DMS53 treated with DMSO at 0.1 percent for 48 hours (cell line): Measurements from ENCODE around the gene MLYCD.

Experiments used
- DNase-seq: peaks from one replicate; lab custom pipeline; 2025; ENCODE audit not compliant: unreplicated experiment; lab: John Stamatoyannopoulos, UW

Gene MLYCD

DNA sequence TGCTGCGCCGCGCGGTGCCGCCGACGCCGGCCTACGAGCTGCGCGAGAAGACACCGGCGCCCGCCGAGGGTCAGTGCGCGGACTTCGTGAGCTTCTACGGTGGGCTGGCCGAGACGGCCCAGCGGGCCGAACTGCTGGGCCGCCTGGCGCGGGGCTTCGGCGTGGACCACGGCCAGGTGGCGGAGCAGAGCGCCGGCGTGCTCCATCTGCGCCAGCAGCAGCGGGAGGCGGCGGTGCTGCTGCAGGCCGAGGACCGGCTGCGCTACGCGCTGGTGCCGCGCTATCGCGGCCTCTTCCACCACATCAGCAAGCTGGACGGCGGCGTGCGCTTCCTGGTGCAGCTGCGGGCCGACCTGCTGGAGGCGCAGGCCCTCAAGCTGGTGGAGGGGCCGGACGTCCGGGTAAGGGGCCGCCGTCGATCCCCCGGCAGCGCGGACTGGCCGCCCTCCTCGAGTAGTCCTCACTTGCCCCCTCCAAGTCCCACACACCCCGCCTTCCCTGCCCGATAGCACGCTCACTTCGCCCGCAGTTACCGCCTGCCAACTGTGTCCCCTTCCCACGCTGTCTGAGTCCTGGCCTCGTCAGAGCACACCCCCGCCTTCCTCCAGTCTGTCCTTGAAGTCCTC lies 470 bp downstream of the MLYCD start:
- DNase-seq: peak; percentile 19

DNA sequence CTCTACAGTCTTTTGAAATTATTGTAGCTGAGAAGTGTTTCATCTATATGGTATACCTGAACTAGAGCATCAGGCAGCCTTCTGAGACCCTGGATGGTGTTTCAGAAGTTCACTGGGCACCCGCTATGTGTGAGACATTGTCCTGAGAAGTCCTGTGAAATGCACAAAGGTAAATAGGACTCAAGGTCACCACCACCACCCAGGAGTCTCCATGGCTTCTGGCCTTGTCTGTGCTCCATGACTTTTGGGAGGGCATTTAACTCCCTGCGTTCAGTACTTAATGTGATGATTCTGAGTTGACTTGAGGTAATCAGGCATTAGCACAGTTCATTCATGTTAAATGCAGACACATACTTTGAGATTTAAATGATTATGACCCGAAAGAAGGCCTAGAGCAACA lies 1.1 kb downstream of the MLYCD start:
- no peak for DNase-seq

DNA sequence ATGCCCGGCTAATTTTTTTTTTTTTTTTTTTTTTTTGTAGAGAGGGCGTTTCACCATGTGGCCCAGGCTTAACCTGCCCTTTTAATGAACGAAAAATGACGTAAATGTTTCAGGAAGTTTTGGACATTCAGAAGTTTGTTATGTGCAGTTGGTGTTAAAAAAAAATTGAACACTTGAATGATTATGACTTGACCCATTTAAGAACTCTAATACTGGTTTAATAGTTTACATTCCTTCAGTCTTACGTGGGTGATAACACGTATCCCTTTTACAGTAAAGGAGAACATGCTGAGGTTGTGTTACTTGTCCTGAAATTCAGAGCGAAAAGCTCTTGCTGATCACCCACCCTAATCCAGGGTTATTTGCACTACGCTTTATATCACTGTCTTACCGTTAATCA lies 1.7 kb downstream of the MLYCD start:
- DNase-seq: no peak

DNA sequence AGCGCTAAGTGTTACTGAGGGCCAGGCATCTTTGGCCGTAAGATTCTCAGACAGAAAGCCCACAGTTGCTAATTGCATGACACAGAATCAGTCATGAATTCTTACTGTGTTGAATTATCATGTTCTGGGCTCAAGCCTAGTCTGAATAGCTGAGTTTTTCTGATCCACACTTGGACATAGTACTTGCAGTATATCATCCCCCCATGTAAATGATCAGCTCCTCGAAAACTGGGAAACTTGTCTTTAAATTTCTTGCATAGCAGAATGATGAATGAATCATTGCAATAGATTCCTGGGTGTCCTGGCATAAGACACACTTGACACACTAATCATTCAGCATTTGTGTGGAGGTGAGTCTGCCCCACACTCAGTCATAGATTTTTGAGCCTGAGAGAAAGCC lies 2.2 kb downstream of the MLYCD start:
- DNase-seq: no peak

DNA sequence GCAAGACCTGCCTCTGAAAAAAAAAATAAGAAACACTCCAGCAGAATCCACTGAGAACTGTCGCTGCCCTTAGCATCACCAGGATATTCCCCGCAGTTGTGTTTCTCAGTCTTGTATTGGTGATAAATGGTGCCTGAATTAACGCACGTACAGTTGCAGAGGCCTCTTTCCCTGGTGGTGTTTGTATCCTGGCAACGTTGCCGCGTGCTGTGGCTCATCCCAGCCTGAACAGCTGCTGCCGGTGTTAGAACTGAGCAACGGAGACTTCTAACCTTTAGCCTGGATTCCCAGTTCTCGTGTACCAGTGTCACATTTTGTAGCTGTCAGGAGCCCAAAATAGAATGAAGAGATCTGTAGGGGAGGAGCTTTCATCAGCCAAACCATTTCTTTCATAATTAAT lies 4.8 kb downstream of the MLYCD start:
- DNase-seq: no peak

DNA sequence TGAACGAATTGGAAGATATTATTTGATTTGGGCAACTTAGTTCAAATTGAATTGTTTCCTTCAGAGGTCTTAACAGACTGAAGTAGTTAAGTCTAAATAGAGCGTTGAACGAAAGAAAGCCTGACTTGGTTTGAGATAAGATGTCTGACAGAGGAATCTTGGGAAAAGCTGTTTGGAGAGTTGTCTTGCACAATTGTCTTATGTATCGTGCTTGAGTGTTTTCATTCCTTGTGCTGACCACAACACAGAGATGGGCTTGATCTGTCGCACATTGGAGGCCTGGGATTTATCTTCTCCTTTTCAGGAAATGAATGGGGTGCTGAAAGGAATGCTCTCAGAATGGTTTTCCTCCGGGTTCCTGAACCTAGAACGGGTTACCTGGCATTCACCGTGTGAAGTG lies 7.8 kb downstream of the MLYCD start:
- no peak for DNase-seq

DNA sequence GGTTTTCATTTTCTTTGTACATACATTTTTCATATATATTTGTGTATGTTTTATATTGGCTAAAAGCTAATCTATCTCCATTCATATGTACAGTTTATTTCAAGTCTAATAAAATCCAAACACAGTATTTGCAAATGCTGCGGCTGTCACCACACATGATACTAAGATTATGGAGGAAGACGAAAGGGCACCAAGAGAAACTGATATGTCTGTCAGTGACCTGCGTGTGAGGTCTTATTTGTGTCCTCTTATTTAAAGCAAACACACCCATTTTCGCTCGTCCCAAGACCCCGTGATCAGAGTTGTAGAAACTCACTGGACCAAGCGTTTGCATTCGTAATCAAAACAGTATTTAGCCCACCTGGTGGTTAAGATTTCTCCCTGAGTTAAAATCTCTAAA lies 8.2 kb downstream of the MLYCD start:
- DNase-seq: no peak

DNA sequence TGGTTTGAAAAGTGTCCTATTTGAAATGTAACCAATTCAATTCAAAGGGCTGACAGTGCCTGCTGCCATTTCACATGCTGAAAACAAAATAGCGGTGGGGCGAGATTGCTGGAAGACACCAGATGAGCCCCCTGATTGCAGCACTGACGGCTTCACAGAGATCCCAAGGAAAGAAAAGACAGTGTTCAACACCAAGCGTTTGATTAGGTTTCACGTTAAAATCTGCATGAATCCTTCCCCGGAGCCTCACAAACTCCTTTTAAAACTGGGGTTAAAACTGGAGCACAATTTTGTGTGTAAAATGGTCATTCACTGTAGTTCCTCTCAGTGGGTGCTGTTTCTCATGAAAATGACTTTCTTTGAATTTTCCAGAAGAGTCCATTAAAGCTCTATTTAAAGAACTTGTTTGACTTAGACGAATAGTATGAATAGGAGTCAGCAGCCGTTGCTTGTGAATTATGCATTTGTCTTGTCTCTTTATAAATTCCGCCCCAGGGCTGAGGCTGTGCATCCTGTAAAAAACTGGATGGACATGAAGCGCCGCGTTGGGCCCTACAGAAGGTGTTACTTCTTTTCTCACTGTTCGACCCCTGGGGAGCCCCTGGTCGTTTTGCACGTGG lies 8.8 kb downstream of the MLYCD start:
- DNase-seq: no peak

DNA sequence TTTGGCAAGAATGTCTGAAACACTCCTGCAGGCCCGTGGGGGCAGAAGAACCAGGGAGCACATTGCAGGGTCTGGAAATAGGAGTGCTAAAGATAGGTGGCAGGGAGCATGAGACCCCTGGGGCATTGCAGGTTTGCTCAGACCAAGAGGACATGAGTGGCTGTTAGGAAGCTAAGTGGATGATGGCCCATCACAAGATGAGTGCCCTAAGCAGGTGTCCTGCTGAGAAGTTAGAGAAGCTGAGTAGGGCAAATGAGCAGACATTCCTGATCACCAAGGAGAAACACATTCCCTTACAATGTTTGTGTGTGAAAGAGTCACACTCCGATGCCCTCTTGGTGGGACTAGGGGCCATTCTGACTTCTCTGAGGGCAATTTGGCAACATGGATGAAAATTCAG lies 9.9 kb downstream of the MLYCD start:
- no peak for DNase-seq

DNA sequence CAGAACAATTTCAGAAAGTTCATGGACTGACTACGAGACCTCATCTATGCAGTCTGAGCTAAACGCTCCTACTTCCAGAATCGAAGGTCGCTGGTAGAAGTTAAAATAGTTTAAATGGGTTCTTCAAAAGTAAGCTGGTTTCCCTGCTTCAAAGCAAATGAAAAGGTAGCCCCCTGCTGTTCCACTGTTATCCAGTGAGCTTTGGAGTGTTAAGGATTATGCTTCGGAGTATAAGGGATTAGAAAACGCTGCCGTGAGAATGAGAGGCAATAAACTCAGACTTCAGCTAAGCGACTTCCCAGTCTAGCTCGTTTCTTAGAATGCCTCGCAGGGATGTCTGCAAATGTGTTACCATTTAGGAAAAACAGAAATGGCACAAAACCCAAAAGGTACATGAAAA lies 12.4 kb downstream of the MLYCD start:
- DNase-seq: no peak

DNA sequence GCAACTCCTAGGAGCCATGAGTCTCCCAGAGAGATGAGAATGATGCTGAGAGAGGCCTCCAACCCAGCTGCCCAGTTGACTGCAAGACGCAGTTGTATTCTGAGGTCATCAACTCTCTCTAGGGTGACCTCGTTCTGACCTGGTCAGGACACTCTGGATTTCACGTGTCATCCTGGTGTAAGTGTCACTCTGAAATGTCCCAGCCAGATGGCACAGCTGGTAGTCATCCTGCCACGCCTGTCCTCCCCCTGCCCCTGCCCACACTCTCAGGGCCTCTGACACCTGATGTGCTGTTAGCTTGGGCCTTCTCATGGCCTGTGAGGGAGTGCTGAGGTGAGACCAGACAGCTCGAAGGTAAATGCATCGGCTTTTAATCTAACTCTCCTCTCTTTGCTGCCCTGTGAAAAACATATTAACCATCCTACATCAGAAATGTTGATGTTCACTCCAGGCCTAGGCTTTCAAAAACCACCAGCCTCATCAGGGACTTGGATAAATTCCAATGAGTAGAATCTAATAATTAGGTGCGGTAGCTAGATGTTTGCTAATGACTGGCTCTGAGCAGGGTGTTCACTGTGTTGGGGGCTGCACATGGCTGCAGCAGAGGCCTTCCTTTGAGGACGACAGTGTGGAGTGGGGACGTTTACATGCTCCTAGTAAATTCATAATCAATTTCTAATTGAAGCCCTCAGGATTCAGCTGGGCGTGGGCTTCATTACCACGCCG lies 13.8 kb downstream of the MLYCD start:
- DNase-seq: no peak

DNA sequence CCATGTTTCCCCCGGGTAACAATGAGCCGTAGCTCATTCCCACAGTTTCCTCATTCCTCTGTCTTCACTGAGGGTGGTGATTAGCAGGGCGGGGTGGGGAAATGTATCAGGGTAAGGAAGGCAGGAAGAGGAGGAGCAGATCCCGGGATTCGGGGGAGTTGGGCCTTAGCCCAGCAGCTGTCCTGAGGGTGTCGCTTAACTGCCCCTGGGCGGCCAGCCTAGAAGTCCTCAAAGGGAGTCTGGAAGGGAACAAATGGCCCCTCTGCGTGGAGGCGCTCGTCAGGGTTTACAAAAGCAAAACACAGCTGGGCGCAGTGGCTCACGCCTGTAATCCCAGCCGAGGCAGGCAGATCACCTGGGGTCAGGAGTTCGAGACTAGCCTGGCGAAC lies 14.3 kb downstream of the MLYCD start:
- no peak for DNase-seq

DNA sequence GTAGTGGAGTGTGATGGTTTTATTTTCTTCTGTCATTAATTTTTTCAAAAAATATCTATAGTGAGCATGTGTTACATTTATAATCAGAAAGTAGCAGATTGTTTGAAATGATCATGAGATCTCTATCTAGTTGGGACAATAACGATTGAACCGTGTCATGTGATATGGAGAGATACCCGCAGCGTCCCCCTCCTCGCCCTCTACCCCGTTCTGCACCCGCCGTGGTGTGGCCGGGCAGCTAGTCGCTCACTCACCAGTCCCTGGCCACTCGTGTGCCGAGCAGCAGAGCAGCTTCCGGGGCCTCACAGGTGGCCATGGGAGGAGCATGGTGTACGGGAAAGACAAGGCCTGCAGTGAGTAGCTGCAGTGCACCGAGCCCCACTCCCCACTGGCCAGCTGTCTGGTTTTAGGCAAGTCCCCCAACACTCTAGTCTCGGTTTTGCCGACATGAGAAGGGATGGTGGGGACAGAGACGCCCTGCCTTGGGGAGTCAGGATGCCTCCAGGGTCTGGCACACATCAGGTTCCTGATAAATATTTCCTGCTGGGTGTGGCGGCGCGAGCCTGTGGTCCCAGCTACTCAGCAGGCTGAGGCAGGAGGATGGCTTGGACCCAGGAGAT lies 15.3 kb downstream of the MLYCD start:
- DNase-seq: no peak

DNA sequence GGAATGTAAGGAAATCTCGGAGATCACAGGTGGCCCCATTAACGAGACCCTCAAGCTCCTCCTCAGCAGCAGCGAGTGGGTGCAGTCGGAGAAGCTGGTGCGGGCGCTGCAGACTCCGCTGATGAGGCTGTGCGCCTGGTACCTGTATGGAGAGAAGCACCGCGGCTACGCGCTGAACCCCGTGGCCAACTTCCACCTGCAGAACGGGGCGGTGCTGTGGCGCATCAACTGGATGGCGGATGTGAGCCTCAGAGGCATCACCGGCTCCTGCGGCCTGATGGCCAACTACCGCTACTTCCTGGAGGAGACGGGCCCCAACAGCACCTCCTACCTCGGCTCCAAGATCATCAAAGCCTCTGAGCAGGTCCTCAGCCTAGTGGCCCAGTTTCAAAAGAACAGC lies 16.2 kb downstream of the MLYCD start:
- no peak for DNase-seq

DNA sequence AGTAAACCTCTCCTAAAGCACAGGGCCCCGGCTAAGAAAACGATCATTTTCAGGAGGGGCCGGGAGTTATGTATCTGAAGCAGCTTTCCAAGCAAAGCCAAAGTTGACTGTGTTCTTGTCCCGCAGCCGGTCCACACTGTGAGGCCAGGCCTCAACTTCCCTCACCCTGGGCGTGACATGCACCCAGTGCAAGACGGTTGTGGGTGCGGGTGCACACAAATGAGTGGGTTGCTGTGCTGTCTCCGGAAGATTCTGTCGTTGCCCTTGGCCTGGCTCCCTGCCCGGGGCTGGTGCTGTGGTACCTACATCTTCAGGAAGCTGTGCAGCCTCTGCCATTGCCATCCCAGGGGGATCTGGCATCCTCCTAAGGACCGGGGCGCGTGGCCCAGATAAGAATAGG lies 16.6 kb downstream of the MLYCD start:
- no peak for DNase-seq

DNA sequence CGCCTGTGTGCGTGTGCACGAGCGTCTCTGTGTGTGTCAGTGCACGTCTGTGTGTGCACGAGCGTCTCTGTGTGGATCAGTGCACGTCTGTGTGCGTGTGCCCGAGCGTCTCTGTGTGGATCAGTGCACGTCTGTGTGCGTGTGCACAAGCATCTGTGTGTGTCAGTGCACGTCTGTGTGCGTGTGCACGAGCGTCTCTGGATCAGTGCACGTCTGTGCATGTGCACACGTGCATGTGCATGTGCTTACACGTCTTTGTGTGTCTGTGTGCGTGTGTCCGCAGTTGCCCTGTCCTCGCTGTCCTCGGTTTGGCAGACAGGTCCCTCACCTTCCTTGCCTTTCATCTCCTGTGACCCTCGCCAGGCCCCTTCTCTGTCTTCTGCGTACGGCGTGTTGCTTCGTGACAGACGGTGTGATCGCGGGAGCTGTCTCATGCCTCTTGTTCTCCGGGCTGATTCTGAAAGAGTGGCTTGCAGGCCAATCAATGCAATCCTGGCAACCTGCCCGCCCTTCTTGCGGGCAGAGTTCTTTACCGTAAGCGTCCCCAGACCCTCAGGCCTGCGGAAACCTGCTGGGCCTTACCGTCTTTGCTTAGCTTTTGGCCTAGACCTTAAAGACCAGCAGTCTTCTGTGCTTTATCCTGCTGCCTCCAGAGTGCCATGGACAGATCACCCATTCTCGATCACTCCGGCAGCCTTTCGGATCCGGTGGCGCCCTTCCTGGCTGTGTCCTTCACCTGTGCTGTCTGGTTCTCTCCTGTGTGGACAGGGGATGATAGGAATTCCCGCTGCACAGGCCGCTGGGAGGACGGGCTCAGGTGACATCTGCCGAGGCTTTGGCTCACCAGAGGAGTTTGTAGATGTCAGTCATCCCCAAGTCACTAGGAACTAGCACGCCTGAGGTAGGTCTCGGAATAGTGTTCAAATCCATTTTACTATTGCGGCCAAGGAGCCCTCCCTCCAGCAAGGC lies 18.5 kb downstream of the MLYCD start:
- DNase-seq: no peak

DNA sequence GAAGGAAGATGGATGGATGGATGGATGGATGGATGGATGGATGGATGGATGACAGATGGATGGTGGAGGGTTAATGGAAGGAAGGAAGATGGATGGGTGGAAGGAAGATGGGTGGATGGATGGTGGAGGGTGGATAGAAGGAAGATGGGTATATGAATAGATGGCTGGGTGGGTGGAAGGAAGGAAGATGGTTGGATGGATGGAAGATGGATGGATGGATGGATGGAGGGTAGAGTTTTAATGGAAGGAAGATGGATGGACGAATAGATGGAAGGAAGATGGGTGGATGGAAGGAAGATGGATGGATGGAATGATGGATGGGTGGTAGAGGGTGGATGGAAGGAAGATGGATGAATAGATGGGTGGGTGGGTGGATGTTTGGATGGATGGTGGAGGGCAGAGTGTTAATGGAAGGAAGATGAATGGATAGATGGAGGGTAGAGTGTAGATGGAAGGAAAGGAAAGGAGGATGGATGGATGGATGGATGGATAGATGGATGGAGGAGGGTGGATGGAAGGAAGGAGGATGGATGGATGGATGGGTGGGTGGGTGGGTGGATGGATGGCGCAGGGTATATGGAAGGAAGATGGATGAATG lies 22.1 kb downstream of the MLYCD start:
- no peak for DNase-seq

DNA sequence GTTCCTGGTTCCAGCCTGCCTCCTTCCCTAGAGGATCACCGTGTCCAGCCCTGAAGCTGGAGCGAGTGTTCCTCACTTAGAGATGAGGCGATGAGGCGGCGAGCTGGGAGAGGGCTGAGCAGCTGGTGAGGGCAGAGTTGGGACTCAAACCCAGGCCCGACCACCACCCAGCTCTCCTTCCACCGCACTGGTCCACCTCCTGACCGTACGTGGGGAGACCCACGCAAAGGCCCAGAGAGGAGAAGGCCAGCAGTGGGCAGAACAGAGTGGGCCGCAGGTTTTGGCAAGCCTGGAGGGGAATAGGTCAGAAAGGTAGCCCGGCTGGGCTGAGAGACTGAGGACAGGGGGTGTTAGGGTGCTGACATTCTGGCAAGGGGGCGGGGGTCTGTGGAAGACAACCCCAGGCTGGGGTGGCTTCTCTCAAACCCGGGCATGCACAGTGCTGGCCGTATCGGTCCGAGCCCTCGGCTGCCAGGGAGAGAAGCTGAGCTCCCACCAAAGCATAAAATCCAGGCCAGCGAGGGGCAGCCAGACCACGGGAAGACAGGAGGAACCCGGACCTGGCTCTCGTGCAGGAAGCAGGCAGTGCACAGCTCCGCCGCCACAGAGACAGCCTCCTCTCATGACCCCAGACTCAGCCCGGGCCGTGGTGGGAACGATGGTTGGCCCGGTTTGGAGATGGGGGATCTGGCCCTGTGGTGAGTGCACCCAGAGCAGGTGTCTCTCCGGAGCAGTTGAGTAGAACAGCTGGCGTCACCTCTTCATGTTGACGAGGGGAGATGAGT lies 24.9 kb downstream of the MLYCD start:
- no peak for DNase-seq

DNA sequence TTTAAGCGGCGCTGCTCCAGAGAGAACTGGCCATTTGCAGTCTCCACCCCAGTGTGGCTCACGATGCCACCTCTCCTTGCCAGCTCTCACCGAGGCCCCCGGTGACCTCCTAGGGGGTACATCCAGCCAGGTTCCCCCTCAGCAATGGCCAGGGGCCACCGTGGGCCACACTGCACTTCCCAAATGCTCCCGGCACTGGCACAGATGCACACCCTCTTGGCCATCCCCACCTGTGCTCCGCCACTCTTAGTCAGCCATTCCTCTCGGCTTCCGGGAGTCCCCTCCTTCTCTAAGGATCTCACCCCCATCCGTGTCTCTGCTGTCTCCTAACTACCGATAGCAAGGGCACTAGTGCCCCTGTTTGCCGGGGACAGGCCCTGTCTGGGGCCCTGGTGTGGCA lies 25.8 kb downstream of the MLYCD start:
- DNase-seq: no peak
